CD4-positive, alpha-beta T cell treated with Interferon alpha-2 for 1 hour (primary cell): ENCODE data around the gene STRA8.
"Not testable (repeated sequence)": the region's sequence is repeated elsewhere in the genome, so short reads cannot be mapped to it uniquely, and the experiment has no call there.

Experiments used
- DNase-seq, 2 donors: peaks; one replicate each; pipeline ENCODE4 v3.0.0-alpha.2; 2020 to 2022

STRA8 gene

GRCh38 chr7:135206941-135207391 is 26.7 kb upstream of the STRA8 start:
- DNase-seq = no peak

- no peak for DNase-seq
Observed at GRCh38 chr7:135207406-135208101, 26.1 kb upstream of the STRA8 start.

DNA sequence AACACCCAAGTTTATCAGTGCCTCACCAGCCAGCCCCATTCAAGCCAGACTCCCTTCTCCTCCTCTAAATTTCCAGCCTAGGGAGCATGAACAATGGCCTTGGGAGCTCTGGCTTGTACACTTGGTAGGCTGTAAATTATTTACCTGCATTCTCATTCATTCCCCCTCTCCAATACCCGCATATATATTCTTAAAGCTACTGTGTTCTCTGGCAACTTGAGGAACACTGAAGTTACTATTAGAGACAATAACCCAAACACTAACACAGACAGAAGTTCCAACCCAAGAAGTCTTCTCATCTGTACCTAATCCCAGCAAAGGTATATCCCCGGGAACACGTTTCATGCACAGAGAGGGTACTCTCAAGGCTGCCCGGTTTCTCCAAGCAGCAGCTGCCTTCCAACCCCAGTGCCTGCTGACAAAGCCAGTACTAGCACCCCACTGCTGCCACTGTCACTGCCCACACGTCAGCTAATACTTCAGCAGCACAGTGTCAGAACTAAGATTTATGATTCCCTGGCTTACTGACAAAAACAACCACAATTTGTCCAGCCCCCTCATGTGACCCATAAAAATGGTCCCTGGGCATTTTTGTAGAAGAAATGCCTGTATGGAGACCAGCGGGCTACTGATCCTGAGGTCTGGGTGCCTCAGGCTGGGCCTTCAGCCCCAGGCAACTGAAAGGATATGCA is 25.4 kb upstream of the STRA8 start:
- DNase-seq = no peak

DNA sequence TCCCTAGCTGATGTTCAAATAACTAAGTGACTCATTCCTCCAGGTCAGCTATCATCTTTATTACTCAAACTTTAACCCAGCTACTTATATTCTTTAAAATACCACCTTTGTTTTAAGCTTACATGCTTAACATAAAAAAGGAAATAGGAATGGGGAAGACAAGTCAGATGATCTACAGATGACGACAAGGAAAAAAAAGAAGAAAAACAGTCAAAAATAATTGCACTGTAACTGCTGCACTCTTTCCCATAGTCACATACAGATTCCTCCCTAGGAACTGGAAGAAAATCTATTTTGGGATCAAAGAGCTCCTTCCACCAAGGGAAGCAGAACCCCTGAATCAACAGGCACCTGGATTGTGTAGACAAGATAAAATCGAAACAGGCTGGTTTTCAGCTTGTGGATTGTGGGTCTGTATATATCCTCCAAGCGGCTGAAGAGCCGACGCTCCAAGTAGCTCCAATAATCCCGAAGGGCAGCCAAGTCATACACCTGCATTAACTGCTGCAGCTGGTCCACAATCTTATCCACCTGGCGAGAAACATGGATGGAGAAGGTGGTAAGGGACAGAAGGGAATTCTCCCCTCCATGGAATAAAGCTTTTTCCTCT is 24.3 kb upstream of the STRA8 start:
- no peak for DNase-seq

DNA sequence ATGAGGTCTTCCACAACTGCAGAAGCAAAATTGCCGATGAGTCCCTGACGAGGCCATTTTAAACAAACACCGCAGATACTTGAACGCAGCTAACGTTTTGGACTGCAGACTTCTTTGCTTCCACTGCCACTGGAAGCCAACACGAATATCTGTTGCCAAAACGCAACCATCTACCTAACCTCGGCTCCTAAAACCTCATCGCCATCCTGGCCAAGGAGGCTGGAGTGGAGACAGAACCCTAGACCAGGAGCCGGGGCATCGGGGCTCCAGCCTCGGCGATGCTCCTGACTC is 22.8 kb upstream of the STRA8 start:
- no peak for DNase-seq

GRCh38 chr7:135211179-135211945 is 22.3 kb upstream of the STRA8 start, which contains the start of gene WDR91:
Gene WDR91 (minus strand): TSS chr7:135211526. CDS start chr7:135211502, 24 bp downstream.
- DNase-seq = peak; percentile 97 to 98

- not testable (repeated sequence) for DNase-seq
Observed at GRCh38 chr7:135211946-135212685, 21.5 kb upstream of the STRA8 start.

DNA sequence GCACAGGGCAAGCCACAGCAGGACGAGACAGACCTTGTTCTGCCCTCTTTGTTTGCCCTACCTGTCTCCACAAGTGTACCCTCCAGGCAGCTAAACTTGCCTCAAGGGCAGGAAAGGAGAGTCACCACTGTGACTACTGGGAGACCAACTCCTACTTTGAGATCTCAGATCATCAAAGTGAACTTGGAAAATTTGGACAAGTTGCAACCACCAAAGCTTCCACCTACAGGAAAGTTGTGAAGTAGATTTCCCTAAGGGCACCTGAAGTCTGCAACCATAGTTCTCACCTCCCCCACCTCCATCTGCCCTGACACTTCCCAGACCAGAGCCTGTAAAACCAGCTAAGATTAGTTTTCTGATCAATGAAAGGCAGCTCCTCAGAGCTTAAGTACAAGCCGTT is 19.8 kb upstream of the STRA8 start:
- DNase-seq = no peak

GRCh38 chr7:135215180-135215579 is 18.5 kb upstream of the STRA8 start:
- DNase-seq = no peak

GRCh38 chr7:135215698-135216097 is 17.9 kb upstream of the STRA8 start:
- no peak for DNase-seq

- DNase-seq = no peak
Observed at GRCh38 chr7:135217645-135218509, 15.8 kb upstream of the STRA8 start.

DNA sequence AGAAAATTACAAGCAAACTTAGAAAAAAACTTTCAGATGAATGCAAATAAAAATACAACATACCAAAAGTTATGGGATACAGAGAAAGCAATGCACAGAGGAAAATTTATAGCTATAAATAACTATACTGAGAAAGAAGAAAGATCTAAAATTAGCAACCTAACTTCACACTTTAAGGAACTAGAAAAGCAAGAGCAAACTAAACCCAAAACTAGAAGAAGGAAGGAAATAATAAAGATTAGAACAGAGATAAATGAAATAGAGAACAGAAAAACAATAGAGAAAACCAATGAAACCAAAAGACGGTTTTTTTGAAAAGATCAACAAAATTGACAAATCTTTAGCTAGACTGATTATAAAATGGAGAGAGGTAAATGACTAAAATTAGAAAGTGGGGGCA is 9.6 kb upstream of the STRA8 start:
- DNase-seq = no peak

DNA sequence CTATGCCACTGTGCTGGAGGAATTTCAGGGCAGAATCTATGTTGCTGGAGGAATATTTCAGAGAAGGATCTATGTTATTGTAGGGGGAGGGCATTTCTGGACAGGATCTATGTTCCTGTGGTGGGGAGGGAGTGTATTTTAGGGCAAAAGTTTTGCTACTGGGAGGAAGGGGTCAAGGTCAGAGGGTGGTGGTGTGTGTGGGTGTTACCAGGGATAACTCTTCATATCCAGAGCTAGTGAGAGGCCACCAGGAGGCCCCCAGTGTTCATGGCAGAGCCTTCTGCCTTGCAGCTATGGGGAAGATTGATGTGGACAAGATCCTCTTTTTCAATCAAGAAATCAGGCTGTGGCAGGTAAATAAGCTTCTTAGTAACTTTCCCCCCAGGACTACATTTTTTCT is 2.0 kb upstream of the STRA8 start:
- DNase-seq = no peak

DNA sequence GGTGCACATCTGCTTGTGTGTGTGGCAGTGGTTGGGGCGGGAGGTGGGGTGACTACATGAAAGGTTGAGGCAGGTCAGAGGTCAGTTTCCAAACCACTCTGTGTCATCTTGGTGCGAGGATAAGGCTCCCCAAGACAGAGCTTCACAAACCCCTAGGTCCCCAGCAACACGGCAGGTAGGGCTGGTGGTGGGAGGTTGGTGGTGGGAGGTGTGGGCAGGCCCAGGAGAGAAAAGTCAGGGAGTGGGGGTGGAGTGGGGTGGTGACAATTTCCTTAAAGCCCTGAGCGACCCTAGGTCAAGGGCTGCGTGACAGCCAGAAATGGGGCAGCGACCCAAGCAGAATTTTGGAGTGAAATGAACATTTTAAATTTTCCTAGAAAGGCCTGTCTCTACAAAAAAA is 1.6 kb upstream of the STRA8 start:
- DNase-seq = no peak

- peak in 1 of 2 donors; percentile 3 for DNase-seq
Observed at GRCh38 chr7:135232720-135233119, 918 bp upstream of the STRA8 start.

GRCh38 chr7:135234095-135234494 is 457 bp downstream of the STRA8 start:
- not testable (repeated sequence) for DNase-seq

DNA sequence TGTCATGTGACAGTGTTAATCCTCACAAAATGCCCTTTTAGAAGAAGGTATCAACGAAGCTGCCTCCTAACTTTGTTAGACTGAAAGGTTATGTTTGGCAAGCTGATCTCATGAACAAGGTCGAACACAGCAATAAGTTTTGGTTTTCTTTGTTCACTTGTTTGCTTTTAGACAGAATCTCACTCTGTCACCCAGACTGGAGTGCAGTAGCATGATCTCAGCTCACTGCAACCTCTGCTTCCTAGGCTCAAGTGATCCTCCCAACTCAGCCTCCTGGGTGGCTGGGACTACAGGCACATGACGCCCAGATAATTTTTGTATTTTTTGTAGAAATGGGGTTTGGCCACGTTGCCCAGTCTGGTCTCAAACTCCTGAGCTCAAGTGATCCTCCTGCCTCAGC is 1.1 kb downstream of the STRA8 start:
- no peak for DNase-seq

DNA sequence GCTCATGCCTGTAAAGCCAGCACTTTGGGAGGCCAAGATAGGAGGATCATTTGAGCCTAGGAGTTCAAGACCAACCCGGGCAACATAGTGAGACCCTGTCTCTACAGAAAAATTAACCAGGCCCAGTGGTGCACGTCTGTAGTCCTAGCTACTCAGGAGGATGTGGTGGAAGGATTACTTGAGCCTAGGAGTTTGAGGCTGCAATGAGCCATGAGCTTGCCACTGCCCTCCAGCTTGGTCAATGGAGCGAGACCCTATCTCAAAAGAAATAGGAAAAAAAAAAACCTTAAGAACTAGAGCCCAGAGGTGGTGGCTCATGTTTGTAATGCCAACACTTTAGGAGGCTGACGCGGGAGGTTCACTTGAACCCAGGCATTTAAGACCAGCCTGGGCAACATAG is 2.2 kb downstream of the STRA8 start:
- no peak for DNase-seq

GRCh38 chr7:135236727-135237126 is 3.1 kb downstream of the STRA8 start:
- DNase-seq = no peak

DNA sequence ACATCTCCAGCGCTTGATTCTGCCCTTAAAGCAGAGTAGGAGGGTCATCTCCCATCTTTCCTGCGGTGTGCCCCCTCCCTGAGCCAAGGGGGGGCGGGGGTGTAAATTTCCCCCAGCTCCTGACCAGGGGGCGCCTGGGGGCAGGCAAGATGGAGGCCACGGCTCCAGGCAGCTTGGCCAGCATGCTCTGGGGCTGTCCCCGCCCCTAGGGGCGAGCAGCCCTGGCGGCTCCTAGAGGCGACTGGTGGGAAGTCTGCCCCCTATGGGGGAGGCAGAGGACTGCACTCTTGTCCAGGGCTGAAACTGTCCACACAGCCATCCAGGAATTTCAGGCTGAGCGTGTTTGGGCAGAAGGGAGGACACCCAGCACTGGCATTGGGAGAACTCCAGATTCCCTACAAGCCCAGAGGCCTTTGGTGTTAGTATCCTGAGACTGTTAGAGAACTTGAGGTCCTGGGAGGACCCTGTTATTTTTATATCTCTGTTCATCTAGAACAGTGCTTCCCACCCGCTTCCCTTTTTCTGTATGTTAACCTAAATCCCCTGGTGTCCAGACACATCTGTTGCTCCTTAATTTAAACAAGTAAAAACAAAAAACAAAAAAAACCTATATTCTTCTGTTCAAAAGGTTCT is 4.6 kb downstream of the STRA8 start:
- DNase-seq = no peak

- no peak for DNase-seq
Observed at GRCh38 chr7:135239263-135239662, 5.6 kb downstream of the STRA8 start.
